Measurements from ENCODE around the gene ST3GAL3.

The ST3GAL3 gene

DNA sequence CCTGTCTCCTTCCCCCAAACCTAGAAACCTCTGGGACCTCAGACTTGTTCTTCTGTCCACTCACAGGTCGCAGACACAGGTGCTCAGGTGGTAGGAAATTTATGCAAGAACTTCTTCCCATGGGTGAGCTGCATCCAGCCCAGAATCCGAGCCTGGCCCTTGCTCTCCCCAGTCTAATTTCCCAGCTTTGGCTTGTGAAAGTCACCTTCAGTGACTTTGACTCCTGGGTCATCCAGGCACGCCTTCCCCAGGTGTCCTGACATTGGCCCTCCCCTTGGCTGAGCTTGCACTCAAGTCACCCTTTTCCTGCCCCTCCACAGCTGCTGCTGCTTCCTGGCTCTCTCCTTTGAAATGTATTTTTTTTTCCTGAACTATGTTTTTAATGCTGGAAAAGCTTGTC, 246.0 kb downstream of the ST3GAL3 start:
- Histone ChIP-seq H3K27me3 (ENCODE audit: control insufficient read depth, insufficient read depth, low read length) (no peaks in the 10 kb centered on the region), H3K9ac (ENCODE audit: low read depth, low read length) (no peak overlapping the region), H3K4me1 (ENCODE audit: control insufficient read depth, insufficient read depth, low read length) (peaks cover 7% of the 10 kb centered on the region), H3K4me2 (ENCODE audit: low read length) (no peak overlapping the region), H3K9me3 (replicated peaks; ENCODE audit: low read length) (no peaks in the 10 kb centered on the region), H3K4me3 (ENCODE audit: low read length) (no peak overlapping the region), H3K36me3 (ENCODE audit: insufficient read depth, low read length) (peaks cover 25% of the 10 kb centered on the region)

DNA sequence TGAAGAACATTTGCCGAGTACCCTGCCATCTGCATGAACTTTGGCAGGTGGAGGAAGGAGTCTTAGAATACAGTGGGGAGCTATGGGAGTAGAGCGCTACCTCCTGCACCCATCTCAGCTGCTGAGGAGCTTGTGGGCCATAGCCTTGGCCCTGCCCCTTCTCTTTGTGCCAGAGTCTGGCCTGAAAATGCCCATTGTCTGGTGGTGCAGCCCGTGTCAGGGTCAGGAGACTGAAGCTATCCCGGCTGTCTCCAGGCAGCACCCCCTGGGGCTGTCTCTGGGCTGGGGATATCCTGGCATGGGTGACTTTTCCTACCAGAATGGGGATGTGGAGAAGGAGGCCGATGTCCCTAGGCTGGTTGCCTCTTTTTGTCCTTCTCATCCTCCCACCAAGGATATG, 246.7 kb downstream of the ST3GAL3 start:
- H3K4me2 ChIP-seq (ENCODE audit: low read length): no peak overlapping the region
- peaks cover under 1% of the 10 kb centered on the region for H3K4me1 ChIP-seq (ENCODE audit: control insufficient read depth, insufficient read depth, low read length)
- no peaks in the 10 kb centered on the region for H3K27me3 ChIP-seq (ENCODE audit: control insufficient read depth, insufficient read depth, low read length)
- no peaks in the 10 kb centered on the region for H3K9me3 ChIP-seq (replicated peaks; ENCODE audit: low read length)
- no peak overlapping the region for H3K9ac ChIP-seq (ENCODE audit: low read depth, low read length)
- no peak overlapping the region for H3K4me3 ChIP-seq (ENCODE audit: low read length)
- peaks cover 31% of the 10 kb centered on the region for H3K36me3 ChIP-seq (ENCODE audit: insufficient read depth, low read length)

DNA sequence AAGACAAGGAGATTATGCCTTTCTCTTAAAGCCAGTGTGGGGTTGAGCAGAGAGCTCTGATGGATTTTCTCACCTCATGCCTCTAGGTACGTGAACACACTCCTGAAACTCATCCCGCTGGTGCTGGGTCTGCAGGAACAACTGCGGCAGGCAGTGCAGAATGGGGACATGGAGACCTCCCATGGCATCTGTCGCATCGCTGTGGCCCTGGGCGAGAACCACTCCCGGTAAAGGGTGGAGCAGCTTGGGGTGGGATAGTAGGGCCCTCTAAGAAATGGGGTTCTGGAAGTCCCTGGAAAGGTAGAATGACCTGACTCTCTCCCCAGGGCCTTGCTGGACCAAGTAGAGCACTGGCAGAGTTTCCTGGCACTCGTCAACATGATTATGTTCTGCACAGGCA, 248.9 kb downstream of the ST3GAL3 start:
- H3K9me3 ChIP-seq (replicated peaks; ENCODE audit: low read length): no peaks in the 10 kb centered on the region

DNA sequence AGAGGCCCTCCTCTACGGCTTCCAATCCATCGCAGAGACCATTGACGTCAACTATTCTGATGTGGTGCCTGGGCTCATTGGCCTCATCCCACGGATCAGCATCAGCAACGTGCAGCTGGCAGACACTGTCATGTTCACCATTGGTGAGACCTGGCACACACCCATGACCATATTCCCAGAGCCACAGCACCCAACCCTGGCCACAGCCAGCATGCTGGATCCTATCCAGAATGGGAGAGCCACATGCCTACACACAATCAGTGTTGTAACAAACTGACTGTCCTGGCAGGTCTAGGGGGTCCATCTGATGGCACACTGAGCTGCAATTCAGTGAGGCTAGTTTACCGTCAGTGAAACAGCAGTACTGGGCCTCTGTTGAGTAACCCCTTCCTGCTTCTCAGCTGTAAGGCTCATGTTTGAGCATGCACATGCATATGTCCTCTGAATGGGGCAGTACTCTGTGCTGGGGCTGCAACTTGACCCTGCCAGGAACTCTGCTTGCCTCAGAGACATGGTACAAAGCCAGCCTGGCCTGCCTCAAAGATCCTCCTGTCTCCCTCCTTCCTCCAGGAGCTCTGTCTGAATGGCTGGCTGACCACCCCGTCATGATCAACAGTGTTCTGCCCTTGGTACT, 250.2 kb downstream of the ST3GAL3 start:
- Histone ChIP-seq H3K4me3 (ENCODE audit: low read length) (no peak overlapping the region), H3K4me2 (ENCODE audit: low read length) (no peak overlapping the region), H3K27me3 (ENCODE audit: control insufficient read depth, insufficient read depth, low read length) (no peaks in the 10 kb centered on the region), H3K9ac (ENCODE audit: low read depth, low read length) (no peak overlapping the region), H3K36me3 (ENCODE audit: insufficient read depth, low read length) (peaks cover 42% of the 10 kb centered on the region), H3K4me1 (ENCODE audit: control insufficient read depth, insufficient read depth, low read length) (no peaks in the 10 kb centered on the region), H3K9me3 (replicated peaks; ENCODE audit: low read length) (no peaks in the 10 kb centered on the region)

More for the DNA sequence above, 248.9 kb downstream of the ST3GAL3 start:
- H3K27me3 ChIP-seq (ENCODE audit: control insufficient read depth, insufficient read depth, low read length): no peaks in the 10 kb centered on the region
- no peak overlapping the region for H3K4me3 ChIP-seq (ENCODE audit: low read length)
- peaks cover 35% of the 10 kb centered on the region for H3K36me3 ChIP-seq (ENCODE audit: insufficient read depth, low read length)
- H3K9ac ChIP-seq (ENCODE audit: low read depth, low read length): no peak overlapping the region
- no peak overlapping the region for H3K4me2 ChIP-seq (ENCODE audit: low read length)
- H3K4me1 ChIP-seq (ENCODE audit: control insufficient read depth, insufficient read depth, low read length): no peaks in the 10 kb centered on the region

DNA sequence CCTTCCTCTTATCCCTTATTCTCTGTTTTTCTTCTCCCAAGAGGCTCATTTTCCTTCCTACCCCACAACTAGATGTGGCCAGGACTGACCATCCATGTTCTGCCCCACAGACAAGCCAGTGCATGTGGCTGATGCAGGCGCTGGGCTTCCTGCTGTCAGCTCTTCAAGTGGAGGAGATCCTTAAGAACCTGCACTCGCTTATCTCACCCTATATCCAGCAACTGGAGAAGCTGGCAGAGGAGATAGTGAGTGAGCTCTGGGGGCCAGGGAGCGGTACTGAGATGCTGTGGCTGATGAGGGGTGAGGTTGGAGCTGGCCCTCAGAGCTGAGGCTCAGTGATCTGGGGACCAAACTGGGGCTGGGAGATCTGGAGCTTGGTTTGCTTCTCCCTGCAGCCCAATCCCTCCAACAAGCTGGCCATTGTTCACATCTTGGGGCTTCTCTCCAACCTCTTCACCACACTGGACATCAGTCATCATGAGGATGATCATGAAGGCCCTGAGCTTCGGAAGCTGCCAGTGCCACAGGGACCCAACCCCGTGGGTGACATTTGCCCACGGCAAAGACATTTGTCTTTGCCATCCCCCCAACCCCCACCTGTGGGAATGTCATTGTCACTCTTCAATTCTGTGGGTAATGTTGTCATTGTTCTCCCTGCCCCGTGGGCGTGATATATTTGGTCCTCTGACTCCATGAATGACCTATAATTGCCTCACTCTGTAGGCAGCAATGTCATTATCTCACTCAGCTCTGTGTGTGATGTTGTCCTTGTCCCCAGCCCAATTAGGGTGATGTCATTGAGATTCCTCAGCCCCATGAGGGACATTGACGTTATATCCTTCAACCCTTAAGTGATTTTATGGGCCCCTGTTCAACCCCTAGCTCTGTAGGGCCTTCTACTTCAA, 251.3 kb downstream of the ST3GAL3 start:
- Histone ChIP-seq H3K9me3 (replicated peaks; ENCODE audit: low read length) (no peaks in the 10 kb centered on the region), H3K27me3 (ENCODE audit: control insufficient read depth, insufficient read depth, low read length) (no peaks in the 10 kb centered on the region), H3K4me3 (ENCODE audit: low read length) (no peak overlapping the region), H3K36me3 (ENCODE audit: insufficient read depth, low read length) (peaks cover 51% of the 10 kb centered on the region), H3K9ac (ENCODE audit: low read depth, low read length) (no peak overlapping the region), H3K4me2 (ENCODE audit: low read length) (no peak overlapping the region), H3K4me1 (ENCODE audit: control insufficient read depth, insufficient read depth, low read length) (no peaks in the 10 kb centered on the region)

DNA sequence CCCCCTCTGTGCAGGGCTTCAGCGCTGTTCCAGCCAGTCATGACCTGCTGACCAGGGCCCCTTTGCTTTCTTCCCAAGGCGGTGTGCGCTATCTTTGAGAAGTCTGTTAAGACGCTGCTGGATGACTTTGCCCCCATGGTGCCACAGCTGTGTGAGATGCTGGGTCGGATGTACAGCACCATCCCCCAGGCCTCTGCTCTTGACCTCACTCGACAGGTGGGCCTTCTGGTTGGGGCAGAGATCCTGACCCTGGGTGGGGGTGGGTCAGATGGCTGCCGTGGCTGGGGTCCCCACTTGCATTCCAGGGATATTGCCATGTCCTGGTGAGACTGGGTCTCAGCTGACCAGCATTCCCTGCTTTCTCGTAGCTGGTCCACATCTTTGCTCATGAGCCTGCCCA, 253.5 kb downstream of the ST3GAL3 start:
- Histone ChIP-seq H3K9ac (ENCODE audit: low read depth, low read length) (no peak overlapping the region), H3K27me3 (ENCODE audit: control insufficient read depth, insufficient read depth, low read length) (no peaks in the 10 kb centered on the region), H3K4me2 (ENCODE audit: low read length) (no peak overlapping the region), H3K9me3 (replicated peaks; ENCODE audit: low read length) (no peaks in the 10 kb centered on the region), H3K36me3 (ENCODE audit: insufficient read depth, low read length) (peaks cover 62% of the 10 kb centered on the region), H3K4me3 (ENCODE audit: low read length) (no peak overlapping the region), H3K4me1 (ENCODE audit: control insufficient read depth, insufficient read depth, low read length) (no peaks in the 10 kb centered on the region)

DNA sequence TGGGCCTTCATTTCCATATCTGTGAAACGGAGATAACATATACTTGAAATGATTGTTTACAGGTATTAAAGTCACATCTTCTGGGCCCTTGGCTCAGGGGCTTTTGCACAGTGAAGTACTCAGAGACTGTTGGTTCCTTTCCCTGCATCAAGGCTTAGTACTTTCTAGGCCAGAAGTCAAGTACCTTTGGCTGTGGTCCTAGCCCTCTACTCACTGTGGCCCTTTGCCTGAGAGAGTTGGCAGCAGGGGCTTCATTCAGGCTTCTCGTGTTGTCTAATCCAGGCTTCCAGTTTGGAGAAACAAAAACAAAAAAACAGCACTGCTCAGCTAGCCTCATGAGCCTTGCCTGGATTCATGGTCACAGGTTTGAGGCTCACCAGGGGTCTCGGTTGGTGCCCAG, 254.4 kb downstream of the ST3GAL3 start:
- Histone ChIP-seq H3K9ac (ENCODE audit: low read depth, low read length) (no peak overlapping the region), H3K36me3 (ENCODE audit: insufficient read depth, low read length) (peaks cover 62% of the 10 kb centered on the region), H3K4me1 (ENCODE audit: control insufficient read depth, insufficient read depth, low read length) (no peaks in the 10 kb centered on the region)

DNA sequence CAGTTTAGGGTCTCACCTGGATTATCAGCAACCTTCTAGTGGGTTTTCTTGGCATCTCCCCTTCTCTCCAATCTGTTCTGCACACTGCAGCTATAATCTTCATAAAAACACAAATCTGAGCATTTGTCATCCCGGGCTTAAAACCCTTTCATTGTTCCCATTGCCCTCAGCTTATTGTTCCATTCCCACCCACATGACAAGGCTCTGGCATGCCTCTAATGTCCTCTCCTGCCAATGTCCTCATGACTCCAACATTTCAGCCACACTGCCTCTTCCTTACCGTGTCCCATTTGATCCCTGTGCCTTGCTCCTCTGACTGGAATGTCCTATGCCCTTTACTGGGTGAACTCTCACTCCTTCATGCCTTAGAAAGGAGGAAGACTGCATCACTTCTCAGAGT, 255.0 kb downstream of the ST3GAL3 start:
- Histone ChIP-seq H3K4me1 (ENCODE audit: control insufficient read depth, insufficient read depth, low read length) (no peaks in the 10 kb centered on the region), H3K27me3 (ENCODE audit: control insufficient read depth, insufficient read depth, low read length) (no peaks in the 10 kb centered on the region), H3K4me3 (ENCODE audit: low read length) (no peak overlapping the region), H3K4me2 (ENCODE audit: low read length) (no peak overlapping the region), H3K9ac (ENCODE audit: low read depth, low read length) (no peak overlapping the region), H3K9me3 (replicated peaks; ENCODE audit: low read length) (no peaks in the 10 kb centered on the region), H3K36me3 (ENCODE audit: insufficient read depth, low read length) (peaks cover 55% of the 10 kb centered on the region)

More for the DNA sequence above, 254.4 kb downstream of the ST3GAL3 start:
- Histone ChIP-seq H3K4me3 (ENCODE audit: low read length) (no peak overlapping the region), H3K4me2 (ENCODE audit: low read length) (no peak overlapping the region), H3K9me3 (replicated peaks; ENCODE audit: low read length) (no peaks in the 10 kb centered on the region), H3K27me3 (ENCODE audit: control insufficient read depth, insufficient read depth, low read length) (no peaks in the 10 kb centered on the region)

DNA sequence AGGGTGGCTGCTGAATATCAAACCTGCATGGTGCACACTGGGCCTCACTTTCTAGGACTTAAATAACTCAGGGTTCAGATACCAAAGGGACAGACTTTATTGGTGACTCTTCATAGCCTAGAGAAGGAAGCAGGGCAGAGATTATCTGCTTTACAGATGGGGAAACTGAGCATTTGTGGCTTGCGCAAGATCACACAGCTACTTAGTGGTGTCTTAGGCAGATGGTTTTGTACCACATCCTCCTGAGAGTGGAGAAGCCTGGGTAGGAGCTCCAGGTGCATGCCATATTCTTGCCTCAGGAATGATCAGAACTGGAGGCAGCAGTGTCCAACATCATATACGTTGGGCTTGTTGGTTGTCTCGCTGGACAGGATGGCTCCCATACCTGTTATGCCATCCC, 255.7 kb downstream of the ST3GAL3 start:
- no peaks in the 10 kb centered on the region for H3K27me3 ChIP-seq (ENCODE audit: control insufficient read depth, insufficient read depth, low read length)
- no peak overlapping the region for H3K4me2 ChIP-seq (ENCODE audit: low read length)
- no peaks in the 10 kb centered on the region for H3K9me3 ChIP-seq (replicated peaks; ENCODE audit: low read length)
- no peak overlapping the region for H3K9ac ChIP-seq (ENCODE audit: low read depth, low read length)
- H3K36me3 ChIP-seq (ENCODE audit: insufficient read depth, low read length): peaks cover 53% of the 10 kb centered on the region
- no peak overlapping the region for H3K4me3 ChIP-seq (ENCODE audit: low read length)
- H3K4me1 ChIP-seq (ENCODE audit: control insufficient read depth, insufficient read depth, low read length): no peaks in the 10 kb centered on the region

DNA sequence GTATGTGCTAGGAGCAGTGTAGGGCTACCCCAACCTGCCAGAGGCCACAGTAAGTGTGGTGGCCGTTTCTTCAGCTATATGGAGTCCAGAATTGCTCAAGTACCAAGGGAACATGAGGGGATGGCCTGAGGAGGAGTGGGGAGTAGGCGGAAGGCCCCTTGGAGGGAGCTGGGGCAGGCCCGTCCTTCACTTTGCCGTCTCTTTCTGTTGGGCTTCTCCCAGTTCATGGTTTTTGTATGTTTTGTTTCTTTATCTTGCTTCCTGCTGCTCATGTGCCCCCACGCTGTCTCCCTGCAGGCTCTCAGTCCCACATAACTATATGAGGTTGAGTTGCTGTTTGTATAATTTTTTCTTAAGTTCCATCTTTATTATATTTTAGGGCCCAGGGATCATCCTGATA, 256.6 kb downstream of the ST3GAL3 start:
- Histone ChIP-seq H3K36me3 (ENCODE audit: insufficient read depth, low read length) (peaks cover 47% of the 10 kb centered on the region), H3K9me3 (replicated peaks; ENCODE audit: low read length) (no peaks in the 10 kb centered on the region), H3K4me3 (ENCODE audit: low read length) (no peak overlapping the region), H3K4me1 (ENCODE audit: control insufficient read depth, insufficient read depth, low read length) (no peaks in the 10 kb centered on the region), H3K4me2 (ENCODE audit: low read length) (no peak overlapping the region), H3K9ac (ENCODE audit: low read depth, low read length) (no peak overlapping the region), H3K27me3 (ENCODE audit: control insufficient read depth, insufficient read depth, low read length) (no peaks in the 10 kb centered on the region)

DNA sequence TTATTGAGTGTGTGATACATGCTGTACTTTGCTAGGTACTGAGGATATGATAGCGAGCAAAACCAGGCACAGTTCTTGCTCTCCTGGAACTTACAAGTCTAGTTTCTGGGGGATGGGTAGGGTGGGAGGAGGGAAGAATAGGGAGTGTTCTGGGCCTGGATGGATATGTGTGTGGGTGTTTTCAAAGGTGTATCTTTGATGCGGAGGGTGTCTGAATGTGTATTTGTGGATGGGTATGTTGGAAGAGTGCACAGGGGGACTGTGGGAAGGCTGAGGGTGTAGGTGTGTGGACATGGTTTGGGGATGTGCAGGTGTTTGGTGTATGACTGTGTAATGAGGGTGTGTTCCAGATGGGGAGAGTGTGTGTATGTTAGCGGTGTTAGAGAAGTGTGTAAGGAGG, 258.0 kb downstream of the ST3GAL3 start:
- H3K9ac ChIP-seq (ENCODE audit: low read depth, low read length): no peak overlapping the region

More for the DNA sequence above, 258.0 kb downstream of the ST3GAL3 start:
- Histone ChIP-seq H3K4me3 (ENCODE audit: low read length) (no peak overlapping the region), H3K36me3 (ENCODE audit: insufficient read depth, low read length) (peaks cover 36% of the 10 kb centered on the region), H3K4me2 (ENCODE audit: low read length) (no peak overlapping the region), H3K27me3 (ENCODE audit: control insufficient read depth, insufficient read depth, low read length) (no peaks in the 10 kb centered on the region), H3K4me1 (ENCODE audit: control insufficient read depth, insufficient read depth, low read length) (no peaks in the 10 kb centered on the region), H3K9me3 (replicated peaks; ENCODE audit: low read length) (no peaks in the 10 kb centered on the region)
